ENCODE measurements around the gene RUNDC1. TPM values are rescaled to one million over a fixed set of nuclear protein-coding genes. Genes with fewer than 3 reads are reported as not detected.
A peak's percentile ranks its signal among the peaks of the same experiment; 100 is the strongest.

The RUNDC1 gene
- total and polyA plus RNA-seq, 2 of the 8 experiments (the other 6 are each of a cell fraction or from before 2014, with no cell fraction given): 7.9 to 11.9 TPM

DNA sequence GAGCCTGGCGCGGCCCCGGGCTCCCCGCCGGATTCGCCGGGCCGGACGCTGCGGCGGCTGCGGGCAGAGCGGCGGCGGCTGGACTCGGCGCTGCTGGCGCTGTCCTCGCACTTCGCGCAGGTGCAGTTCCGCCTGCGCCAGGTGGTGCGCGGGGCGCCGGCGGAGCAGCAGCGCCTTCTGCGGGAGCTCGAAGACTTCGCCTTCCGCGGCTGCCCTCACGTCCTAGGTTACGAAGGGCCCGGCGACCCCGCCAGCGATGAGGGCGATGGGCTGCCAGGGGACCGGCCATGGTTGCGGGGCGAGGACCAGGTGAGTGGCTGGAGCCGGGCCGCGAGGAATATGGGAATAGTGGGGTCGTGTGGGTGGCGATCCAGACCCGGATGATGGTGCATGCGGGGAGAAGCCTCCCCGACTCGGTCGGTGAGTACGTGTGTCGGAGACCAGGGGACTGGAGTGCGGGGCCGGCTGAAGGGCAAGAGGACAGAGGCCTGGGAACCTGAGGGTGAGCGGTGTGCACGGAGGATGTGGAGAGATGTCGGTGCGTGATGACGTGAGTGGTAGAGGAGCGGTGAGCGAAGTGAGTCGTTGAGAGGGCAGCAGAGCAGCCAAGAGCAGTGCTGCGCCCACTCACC is 517 bp downstream of the RUNDC1 start:
- Histone ChIP-seq H3K79me1 (ENCODE audit: low read depth, low read length) (peaks cover 6% of the 10 kb centered on the region; the same call in 1 of the 2 replicates), H4K91ac (replicated peaks; ENCODE audit: insufficient read length, low read length) (no peak overlapping the region), H3K56ac (replicated peaks; ENCODE audit: insufficient read length, low read depth, low read length) (peak overlapping the region; percentile 49), H3K23ac (ENCODE audit: insufficient read length) (no peak overlapping the region), H3K79me2 (ENCODE audit: control insufficient read depth in 1 of 2, insufficient read depth in 2 of 2, low read length in 2 of 2) (peaks cover 0 to 17% of the 10 kb centered on the region in 2 experiments; a peak in 3 of 4 replicates), H3K14ac (ENCODE audit: insufficient read length) (no peak overlapping the region), H2AK5ac (ENCODE audit: low read depth, low read length) (0 out of 2 replicates have a peak overlapping the region, but pooled peaks have one; percentile 24), H3K4me3 (ENCODE audit: extremely low read depth in 1 of 4, insufficient read depth in 2 of 4, low read depth in 3 of 4, low read length in 4 of 4) (peak overlapping the region; percentile 72 to 96 (median 89)), H3K18ac (ENCODE audit: extremely low read depth, low read length) (no peak overlapping the region; the same call in 1 of the 2 replicates), H3K4ac (replicated peaks; ENCODE audit: insufficient read length, low read depth, low read length) (no peak overlapping the region), H2BK20ac (ENCODE audit: low read length) (no peak overlapping the region), H3K27me3 (replicated peaks in 1 of 4; ENCODE audit: control insufficient read depth in 3 of 4, extremely low read depth in 1 of 4, insufficient read depth in 3 of 4, low read length in 3 of 4) (no peaks in the 10 kb centered on the region), H3K9me3 (ENCODE audit: insufficient read depth in 2 of 2, low read depth in 1 of 2, low read length in 1 of 2) (no peaks in the 10 kb centered on the region), H3K4me2 (ENCODE audit: insufficient read depth in 1 of 2, low read depth in 2 of 2, low read length in 2 of 2) (peak overlapping the region; percentile 93 to 96), H2BK120ac (replicated peaks; ENCODE audit: low read depth, low read length) (no peak overlapping the region), H4K5ac (ENCODE audit: insufficient read length, low read depth, low read length) (peak overlapping the region; percentile 41), H2BK15ac (ENCODE audit: low read length) (no peak overlapping the region), H3K9ac (replicated peaks in 1 of 4; ENCODE audit: extremely low read depth in 1 of 4, low read depth in 3 of 4, low read length in 3 of 4) (peak overlapping the region; percentile 74 to 85 (median 78)), H2BK5ac (ENCODE audit: low read depth, low read length) (no peak overlapping the region; the same call in 1 of the 2 replicates), H4K20me1 (replicated peaks in 1 of 2; ENCODE audit: control insufficient read depth in 1 of 2, insufficient read depth in 2 of 2, low read length in 2 of 2) (peaks cover 0 to 3% of the 10 kb centered on the region in 2 experiments), H3K27ac (ENCODE audit: low read depth, low read length) (peak overlapping the region; percentile 57; the same call in 1 of the 2 replicates), H2AFZ (ENCODE audit: low read length) (peak overlapping the region; percentile 61; the same call in 1 of the 2 replicates), H3K23me2 (ENCODE audit: low read depth, low read length) (peaks cover 10% of the 10 kb centered on the region), H3K36me3 (ENCODE audit: control insufficient read depth in 2 of 4, insufficient read depth in 4 of 4, low read length in 3 of 4) (peaks cover 0 to 2% (median 1%) of the 10 kb centered on the region in 4 experiments; a peak in 2 of 8 replicates), H2BK12ac (ENCODE audit: low read depth, low read length) (no peak overlapping the region), H3K4me1 (replicated peaks in 1 of 4; ENCODE audit: control insufficient read depth in 3 of 4, insufficient read depth in 4 of 4, low read length in 3 of 4) (peaks cover 3 to 16% (median 4%) of the 10 kb centered on the region in 4 experiments; a peak in 5 of 7 replicates), H4K8ac (ENCODE audit: extremely low read depth, insufficient read depth, low read length) (peak overlapping the region; percentile 64; the same call in 1 of the 2 replicates)
- ChIA-PET POLR2A (ENCODE audit: partially characterized antibody) (interaction anchor here (1.0 to 4.6 kb wide), 4 partner anchors 10 to 39 kb away, joined by 3 to 45 read pairs (median 7); partner anchors contain the start of gene RPL27), CTCF (ENCODE audit: partially characterized antibody) (interaction anchor here (1.0 kb wide), 1 partner anchor 137 kb away, joined by 4 read pairs; the partner anchor contains the start of gene AOC2)
- peak in 1 of 2 experiments; percentile 65 for DNase-seq (ENCODE audit: low read depth in 1 of 2, low spot score in 2 of 2)
- 2% methylated on average over 58 of the region's 67 CpGs; no CpG with 5 or more reads in 1 of the 2 experiments for WGBS, 2 experiments (ENCODE audit: extremely low coverage in 1 of 2, insufficient coverage in 1 of 2, insufficient read length in 1 of 2, insufficient replicate concordance in 2 of 2, low coverage in 1 of 2, low lambda C conversion rate in 2 of 2, missing lambda C conversion rate in 1 of 2)
- no peak for FAIRE-seq
- TF ChIP-seq JUND (IDR thresholded peaks at IDR 0.05; ENCODE audit: low read length) (0 out of 2 replicates have a peak, but pooled peaks have one; percentile 2), SIX5 (IDR thresholded peaks at IDR 0.05; ENCODE audit: low read depth, low read length) (no peak), BRCA1 (IDR thresholded peaks at IDR 0.05; ENCODE audit: low read depth, low read length) (no peak), RNF2 (IDR thresholded peaks at IDR 0.05; ENCODE audit: borderline replicate concordance, low read depth, low read length, missing control alignments, poor library complexity, severe bottlenecking) (no peak), TBP (IDR thresholded peaks at IDR 0.05; ENCODE audit: low read depth, low read length) (peak; percentile 47; the same call in 1 of the 2 replicates), GABPA (IDR thresholded peaks at IDR 0.05; ENCODE audit: borderline replicate concordance, insufficient read depth, low read length) (no peak), CREB1 (IDR thresholded peaks at IDR 0.05) (peak; percentile 90), GTF2F1 (IDR thresholded peaks at IDR 0.05; ENCODE audit: borderline replicate concordance, low read depth, low read length) (no peak), RAD21 (IDR thresholded peaks at IDR 0.05 in 1 of 2, conservative IDR thresholded peaks at IDR 0.05 in 1 of 2; ENCODE audit: low read depth in 2 of 2, low read length in 2 of 2) (peak in 1 of 2 experiments; percentile 40; a peak in 1 of 4 replicates), KDM4A (IDR thresholded peaks at IDR 0.05; ENCODE audit: low read depth, low read length, severe bottlenecking) (peak; percentile 40)
- TF ChIP-seq, protein P1, sequence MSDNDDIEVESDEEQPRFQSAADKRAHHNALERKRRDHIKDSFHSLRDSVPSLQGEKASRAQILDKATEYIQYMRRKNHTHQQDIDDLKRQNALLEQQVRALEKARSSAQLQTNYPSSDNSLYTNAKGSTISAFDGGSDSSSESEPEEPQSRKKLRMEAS (IDR thresholded peaks at IDR 0.05): peak; percentile 79
